HG02852 (cell line): ENCODE results near the gene GJA8.
"Not testable (repeated sequence)": the region's sequence is repeated elsewhere in the genome, so short reads cannot be mapped to it uniquely, and the experiment has no call there.

Experiments used
- ATAC-seq: cut with Tn5 transposase; IDR thresholded peaks from one replicate; pipeline ENCODE4 v1.9.1; 2021; ENCODE audit warnings: mild to moderate bottlenecking, moderate library complexity; ENCODE audit not compliant: unreplicated experiment

The GJA8 gene

GRCh38 chr1:147902253-147902845, at the start of gene GJA8:
Gene GJA8 (plus strand): TSS chr1:147902795. CDS start chr1:147907956, 5,161 bp downstream.
- no peak for ATAC-seq

DNA sequence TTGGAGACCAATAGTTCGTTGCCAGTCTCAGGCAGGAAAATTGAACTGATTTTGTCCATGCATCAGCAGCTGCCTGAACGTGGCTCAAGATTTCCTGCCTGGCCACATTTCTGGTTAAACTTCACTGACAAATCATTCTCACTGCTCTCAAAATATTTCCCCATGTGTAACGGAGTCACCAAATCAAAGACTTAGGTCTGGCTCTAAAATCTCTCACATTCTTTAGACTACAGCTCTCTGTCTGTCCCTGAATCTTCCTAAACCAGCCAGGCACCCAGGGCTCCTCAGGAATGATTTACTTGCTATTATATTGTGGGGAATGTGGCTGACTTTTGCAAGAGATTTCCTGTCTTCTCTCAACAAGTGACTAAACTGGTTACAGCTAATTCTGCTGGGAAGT, 49.2 kb upstream of the GJA8 start:
- ATAC-seq: no peak

DNA sequence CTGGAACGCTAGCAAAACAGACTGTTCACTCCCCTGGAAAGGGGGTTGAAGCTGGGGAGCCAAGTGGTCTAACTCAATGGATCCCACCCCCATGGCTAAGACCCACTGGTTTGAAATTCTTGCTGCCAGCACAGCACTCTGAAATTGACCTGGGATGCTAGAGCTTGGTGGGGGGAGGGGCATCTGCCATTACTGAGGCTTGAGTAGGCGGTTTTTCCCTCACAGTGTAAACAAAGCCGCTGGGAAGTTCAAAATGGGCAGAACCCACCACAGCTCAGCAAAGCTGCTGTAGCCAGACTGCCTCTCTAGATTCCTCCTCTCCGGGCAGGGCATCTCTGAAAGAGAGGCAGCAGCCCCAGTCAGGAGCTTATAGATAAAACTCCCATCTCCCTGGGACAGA, 47.6 kb upstream of the GJA8 start:
- not testable (repeated sequence) for ATAC-seq

- ATAC-seq: not testable (repeated sequence)
Measured at GRCh38 chr1:147855996-147856395, 46.6 kb upstream of the GJA8 start.

GRCh38 chr1:147867204-147867603, 35.4 kb upstream of the GJA8 start:
- ATAC-seq: not testable (repeated sequence)

DNA sequence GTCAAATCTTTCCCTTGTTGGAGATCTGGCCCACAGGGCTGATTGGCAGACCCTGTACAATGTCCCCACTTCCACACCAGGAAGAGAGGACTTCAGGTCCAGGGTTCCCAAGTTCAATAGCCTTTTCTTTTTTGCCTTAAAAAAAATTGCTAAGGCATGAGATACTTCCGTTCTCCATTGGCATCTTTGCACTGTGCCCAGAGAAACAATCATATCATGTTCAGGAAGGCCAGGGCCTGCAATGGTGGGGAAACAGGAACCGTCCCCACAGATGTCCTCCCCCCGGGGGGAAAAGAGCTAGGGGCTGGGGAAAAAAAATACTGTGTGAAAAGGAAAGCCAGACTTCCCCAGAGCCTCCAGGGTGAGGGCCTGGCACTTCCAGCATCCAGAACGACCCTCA, 24.6 kb upstream of the GJA8 start:
- no peak for ATAC-seq

GRCh38 chr1:147879911-147880310, 22.7 kb upstream of the GJA8 start:
- ATAC-seq: no peak

GRCh38 chr1:147882535-147882934, 20.1 kb upstream of the GJA8 start:
- ATAC-seq: no peak

DNA sequence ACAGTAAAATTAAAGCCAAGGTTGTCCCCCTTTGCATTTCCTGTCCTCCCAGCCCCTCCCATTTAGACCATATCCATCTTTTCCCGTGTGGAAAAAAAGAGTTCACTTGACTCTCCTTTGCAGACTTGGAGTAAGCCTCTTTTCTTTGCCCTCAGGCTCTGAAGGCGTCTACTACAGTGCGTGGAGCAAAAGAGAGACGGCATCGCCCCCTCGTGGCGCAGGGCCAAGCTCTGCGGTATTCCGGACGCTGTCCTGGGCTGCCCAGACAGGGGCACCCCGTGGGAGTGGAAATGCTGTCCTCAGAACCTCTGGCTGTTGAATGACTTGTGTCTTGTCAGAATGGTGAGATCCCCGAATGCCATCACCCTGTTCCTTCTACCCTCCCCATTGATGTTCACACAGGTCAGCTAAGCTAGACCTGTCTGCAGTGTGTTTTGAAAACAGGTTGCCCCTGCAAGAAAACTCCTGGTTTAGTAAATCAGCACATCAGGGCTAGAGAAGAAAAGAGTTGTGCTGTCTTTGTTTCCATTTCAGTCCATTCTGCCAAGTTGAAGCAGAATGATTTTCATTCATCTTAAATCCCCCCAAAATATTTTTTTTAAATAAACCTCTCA, 12.3 kb upstream of the GJA8 start:
- no peak for ATAC-seq

DNA sequence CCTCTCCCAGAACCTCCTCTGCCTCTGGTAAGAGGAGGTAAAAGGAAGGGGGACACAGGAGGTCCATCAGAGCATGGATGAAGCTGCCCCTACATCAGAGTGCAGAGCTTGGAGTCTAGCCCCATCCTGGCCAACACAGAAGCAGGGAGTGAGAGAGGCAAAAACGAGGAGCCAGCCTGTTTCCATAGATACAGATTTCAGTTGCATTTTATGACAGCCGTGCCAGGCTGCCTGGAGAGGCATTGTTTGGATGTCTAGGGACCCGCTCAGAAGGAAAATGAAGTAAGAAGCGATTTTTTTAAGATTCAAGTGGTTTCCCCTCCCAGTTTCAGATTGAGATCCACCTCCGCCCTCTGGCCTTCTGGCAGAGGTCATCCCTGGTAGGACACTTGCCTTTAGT, 11.5 kb upstream of the GJA8 start:
- no peak for ATAC-seq

DNA sequence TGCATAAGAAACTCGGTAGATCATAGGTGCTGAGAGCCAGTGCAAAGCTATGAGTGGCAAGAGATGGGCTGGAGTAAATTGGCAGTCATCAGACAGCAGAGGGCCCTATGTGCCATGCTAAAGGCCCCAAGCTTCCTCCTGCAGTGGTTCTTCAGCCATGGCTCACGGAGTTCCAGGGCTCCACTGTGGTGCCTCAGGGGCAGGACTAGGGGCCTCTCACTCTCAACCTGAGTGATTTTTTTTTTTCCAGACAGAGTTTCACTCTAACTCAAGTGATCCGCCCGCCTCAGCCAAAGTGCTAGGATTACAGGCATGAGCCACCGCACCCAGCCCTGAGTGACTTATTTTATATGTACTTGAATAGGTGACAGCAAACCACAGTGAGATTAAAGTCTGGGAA, 10.4 kb upstream of the GJA8 start:
- ATAC-seq: no peak

GRCh38 chr1:147892731-147893214, 9.8 kb upstream of the GJA8 start:
- no peak for ATAC-seq

DNA sequence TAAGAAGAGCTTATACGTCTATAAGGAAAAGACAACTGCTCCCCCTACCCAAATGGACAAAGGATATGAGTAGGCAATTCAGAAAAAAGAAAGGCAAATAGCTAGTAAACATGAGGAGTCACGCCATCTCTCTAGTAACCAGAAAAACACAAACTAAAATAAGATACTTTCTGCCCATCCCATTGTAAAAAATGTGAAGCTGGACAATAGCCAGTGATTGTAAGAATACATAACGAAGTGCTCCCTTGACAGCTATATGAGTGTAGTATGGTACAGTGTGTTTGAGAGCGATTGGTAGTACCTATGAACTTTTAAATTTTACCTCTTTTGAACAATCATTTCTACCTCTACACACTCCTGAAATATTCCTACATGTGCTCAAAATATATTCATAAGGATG, 7.5 kb upstream of the GJA8 start:
- ATAC-seq: no peak

DNA sequence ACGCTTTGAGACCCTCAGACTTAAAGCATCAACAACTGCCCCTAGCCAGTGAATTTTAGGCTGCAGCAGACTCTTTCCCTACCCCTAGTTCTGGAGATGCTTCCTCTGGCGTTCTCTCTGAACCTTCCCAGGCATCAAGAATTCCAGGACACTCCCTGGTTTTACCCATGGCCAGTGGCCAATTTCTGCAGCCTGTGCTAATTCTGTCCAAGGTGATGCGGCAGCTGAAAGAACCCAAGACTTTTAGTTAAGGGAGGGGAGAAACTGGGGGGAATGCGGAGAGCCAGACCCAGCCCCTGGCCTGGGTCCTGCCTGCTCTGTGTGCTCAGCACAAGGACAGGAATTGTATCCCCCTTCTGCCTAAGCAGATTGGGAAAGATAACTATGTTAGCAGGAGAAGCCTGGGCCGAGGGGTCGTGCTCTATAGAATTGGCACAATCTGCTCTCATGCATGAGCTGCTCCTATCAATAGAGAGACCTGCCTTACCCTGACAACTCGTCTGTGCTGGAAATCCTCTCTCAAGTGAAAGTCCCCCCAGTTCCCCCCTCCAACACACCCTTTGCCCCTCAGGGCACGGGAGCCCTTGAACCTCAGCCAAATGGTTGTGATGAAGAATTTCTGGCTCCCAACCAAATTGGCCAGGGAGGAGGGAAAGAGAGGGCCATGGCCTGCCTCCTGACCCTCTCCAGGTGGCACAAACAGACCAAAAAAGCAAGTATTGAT, 5.4 kb upstream of the GJA8 start:
- ATAC-seq: no peak

DNA sequence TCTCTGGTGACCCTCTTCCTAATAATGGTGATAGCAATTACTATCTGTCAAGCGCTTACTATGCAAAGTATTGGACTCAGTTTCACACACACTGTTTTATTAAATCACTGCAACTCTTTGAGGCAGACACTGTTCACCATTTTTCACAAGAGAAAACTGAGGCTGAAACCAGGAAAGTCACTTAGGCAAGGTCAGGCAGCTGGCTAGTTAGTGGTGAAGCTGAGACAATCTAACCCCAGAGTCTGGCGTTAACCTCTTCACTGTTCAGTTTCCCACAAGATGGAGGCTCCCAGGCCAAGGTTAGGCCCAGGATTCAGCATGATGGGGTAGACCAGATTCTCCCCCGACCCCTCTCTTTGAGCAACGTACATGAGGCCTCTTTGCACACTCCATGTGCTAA, 4.8 kb upstream of the GJA8 start:
- no peak for ATAC-seq

DNA sequence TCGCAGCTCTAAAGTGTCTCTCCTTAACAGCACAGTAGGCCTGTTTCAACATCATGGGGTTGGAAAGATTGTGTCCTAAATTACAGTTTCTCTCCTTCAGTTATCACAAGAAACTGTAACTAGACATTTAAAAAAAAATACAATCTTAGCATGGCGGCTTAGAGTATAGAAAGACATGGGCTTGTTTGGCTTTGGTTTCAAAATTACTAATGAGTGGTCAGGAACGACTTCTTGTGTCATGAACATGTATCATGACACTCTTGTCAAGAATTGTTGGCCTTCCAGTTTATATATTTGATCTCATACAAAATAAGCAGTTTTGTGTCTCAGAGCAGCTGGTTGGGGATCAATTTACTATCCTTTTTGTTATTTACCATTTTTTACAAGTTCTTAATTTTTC, 2.1 kb downstream of the GJA8 start:
- ATAC-seq: no peak

DNA sequence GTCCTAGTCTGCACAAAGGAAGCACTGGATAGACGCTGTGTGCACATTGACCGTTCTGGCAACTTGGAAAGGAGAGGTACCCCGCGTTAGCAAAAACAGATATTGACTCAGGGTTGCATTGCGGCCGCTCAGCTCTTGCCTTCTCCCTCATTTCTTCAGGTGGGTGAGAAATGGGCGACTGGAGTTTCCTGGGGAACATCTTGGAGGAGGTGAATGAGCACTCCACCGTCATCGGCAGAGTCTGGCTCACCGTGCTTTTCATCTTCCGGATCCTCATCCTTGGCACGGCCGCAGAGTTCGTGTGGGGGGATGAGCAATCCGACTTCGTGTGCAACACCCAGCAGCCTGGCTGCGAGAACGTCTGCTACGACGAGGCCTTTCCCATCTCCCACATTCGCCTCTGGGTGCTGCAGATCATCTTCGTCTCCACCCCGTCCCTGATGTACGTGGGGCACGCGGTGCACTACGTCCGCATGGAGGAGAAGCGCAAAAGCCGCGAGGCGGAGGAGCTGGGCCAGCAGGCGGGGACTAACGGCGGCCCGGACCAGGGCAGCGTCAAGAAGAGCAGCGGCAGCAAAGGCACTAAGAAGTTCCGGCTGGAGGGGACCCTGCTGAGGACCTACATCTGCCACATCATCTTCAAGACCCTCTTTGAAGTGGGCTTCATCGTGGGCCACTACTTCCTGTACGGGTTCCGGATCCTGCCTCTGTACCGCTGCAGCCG, 5.4 kb downstream of the GJA8 start:
- ATAC-seq: no peak

DNA sequence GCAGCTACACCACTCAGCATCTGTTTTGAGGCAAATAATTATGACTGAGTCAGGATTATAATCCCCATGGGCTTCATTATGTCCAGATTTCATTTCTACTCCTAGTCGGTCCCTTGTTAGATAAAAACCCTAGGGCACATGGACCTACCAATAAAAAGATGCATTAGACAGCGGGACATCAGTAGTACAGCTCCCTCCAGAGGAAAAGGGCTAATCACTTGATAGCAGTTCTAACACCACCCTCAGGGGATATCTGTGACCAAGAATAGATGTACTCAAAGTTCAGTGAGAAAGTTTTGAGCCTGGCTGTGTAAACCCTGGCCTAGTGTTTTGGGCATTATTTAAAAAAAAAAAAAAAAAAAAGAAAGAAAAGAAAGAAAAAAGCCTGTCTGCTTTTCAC, 10.0 kb downstream of the GJA8 start:
- ATAC-seq: no peak

DNA sequence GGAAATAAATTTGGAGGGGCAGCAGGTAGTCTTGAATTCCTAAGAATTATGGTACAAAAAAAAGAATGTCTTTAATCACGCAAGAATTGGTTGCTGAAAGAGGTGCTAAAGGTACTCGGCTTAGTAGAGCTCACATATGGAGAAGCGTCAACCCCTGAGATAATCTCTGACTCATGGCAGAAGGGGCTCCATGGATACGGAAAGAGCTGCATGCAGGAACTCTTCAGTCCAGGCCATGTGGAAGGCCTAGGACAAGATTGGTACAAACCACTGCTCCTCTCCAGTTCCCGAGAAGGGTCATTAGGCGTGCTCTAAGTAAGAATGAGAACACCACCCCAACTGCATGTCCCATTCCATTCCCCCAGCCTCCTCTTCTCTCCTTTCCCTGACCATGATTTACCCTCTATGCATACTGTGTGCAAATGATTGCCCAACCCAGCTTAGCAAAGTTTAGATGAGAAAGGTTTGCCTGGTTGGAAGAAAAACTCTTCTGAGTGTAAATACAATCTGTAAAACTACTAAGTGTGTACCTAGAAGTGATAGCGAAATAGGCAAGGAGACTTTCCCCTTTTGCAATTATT, 10.9 kb downstream of the GJA8 start:
- no peak for ATAC-seq

GRCh38 chr1:147919896-147920295, 17.3 kb downstream of the GJA8 start:
- ATAC-seq: no peak

DNA sequence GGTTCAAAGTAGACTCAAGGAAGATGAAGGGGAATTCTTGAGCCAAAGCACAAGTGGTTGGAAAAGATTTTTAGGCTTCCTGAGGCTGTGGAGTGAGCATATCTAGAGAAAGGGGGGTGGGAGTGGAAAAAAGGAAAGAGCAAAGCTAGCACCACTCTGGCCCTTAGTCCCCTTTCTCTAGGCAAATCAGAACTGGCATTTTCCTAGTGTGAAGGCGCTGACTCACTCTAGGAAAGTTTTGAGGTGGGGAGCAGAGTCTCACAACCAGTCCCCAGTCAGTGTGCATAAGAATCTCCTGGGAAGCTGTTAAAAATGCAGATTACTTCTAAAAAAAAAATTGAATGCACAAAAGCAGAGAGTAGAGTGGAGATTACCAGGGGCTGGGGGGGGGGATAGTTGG, 22.2 kb downstream of the GJA8 start:
- ATAC-seq: no peak
